ENCODE data around the gene PRDM12.

The PRDM12 gene

GRCh38 chr9:130631331-130632080 lies 32.9 kb upstream of the PRDM12 start:
- no peak overlapping the region for H3K27ac ChIP-seq (ENCODE audit: low read length)
- no peak overlapping the region for H3K4me3 ChIP-seq (ENCODE audit: low read length)
- no peaks in the 10 kb centered on the region for H3K27me3 ChIP-seq (ENCODE audit: insufficient read depth, low read length)
- H3K9me3 ChIP-seq (ENCODE audit: insufficient read depth, low read depth, low read length), result no peaks in the 10 kb centered on the region
- H3K9ac ChIP-seq (ENCODE audit: low read depth, low read length), result no peak overlapping the region
- peaks cover 16% of the 10 kb centered on the region for H3K4me1 ChIP-seq (ENCODE audit: insufficient read depth, low read length)
- peaks cover 82% of the 10 kb centered on the region for H3K36me3 ChIP-seq (ENCODE audit: insufficient read depth, low read depth, low read length)

GRCh38 chr9:130632081-130632710 lies 32.2 kb upstream of the PRDM12 start:
- H3K9me3 ChIP-seq (ENCODE audit: insufficient read depth, low read depth, low read length), result no peaks in the 10 kb centered on the region
- H3K9ac ChIP-seq (ENCODE audit: low read depth, low read length), result no peak overlapping the region
- no peaks in the 10 kb centered on the region for H3K27me3 ChIP-seq (ENCODE audit: insufficient read depth, low read length)
- no peak overlapping the region for H3K27ac ChIP-seq (ENCODE audit: low read length)
- H3K36me3 ChIP-seq (ENCODE audit: insufficient read depth, low read depth, low read length), result peaks cover 82% of the 10 kb centered on the region
- no peak overlapping the region for H3K4me3 ChIP-seq (ENCODE audit: low read length)
- peaks cover 16% of the 10 kb centered on the region for H3K4me1 ChIP-seq (ENCODE audit: insufficient read depth, low read length)

- peaks cover 79% of the 10 kb centered on the region for H3K36me3 ChIP-seq (ENCODE audit: insufficient read depth, low read depth, low read length)
- no peak overlapping the region for H3K4me3 ChIP-seq (ENCODE audit: low read length)
- no peaks in the 10 kb centered on the region for H3K9me3 ChIP-seq (ENCODE audit: insufficient read depth, low read depth, low read length)
- no peaks in the 10 kb centered on the region for H3K27me3 ChIP-seq (ENCODE audit: insufficient read depth, low read length)
- peaks cover 16% of the 10 kb centered on the region for H3K4me1 ChIP-seq (ENCODE audit: insufficient read depth, low read length)
- no peak overlapping the region for H3K27ac ChIP-seq (ENCODE audit: low read length)
- H3K9ac ChIP-seq (ENCODE audit: low read depth, low read length), result no peak overlapping the region
These were observed 31.6 kb upstream of the PRDM12 start for GRCh38 chr9:130632841-130633240.

- peaks cover 19% of the 10 kb centered on the region for H3K4me1 ChIP-seq (ENCODE audit: insufficient read depth, low read length)
- H3K9me3 ChIP-seq (ENCODE audit: insufficient read depth, low read depth, low read length), result no peaks in the 10 kb centered on the region
- H3K27ac ChIP-seq (ENCODE audit: low read length), result no peak overlapping the region
- H3K27me3 ChIP-seq (ENCODE audit: insufficient read depth, low read length), result no peaks in the 10 kb centered on the region
- H3K9ac ChIP-seq (ENCODE audit: low read depth, low read length), result no peak overlapping the region
- H3K4me3 ChIP-seq (ENCODE audit: low read length), result no peak overlapping the region
- peaks cover 82% of the 10 kb centered on the region for H3K36me3 ChIP-seq (ENCODE audit: insufficient read depth, low read depth, low read length)
These were observed 30.8 kb upstream of the PRDM12 start for GRCh38 chr9:130633336-130634190.

- peaks cover 85% of the 10 kb centered on the region for H3K36me3 ChIP-seq (ENCODE audit: insufficient read depth, low read depth, low read length)
- H3K4me3 ChIP-seq (ENCODE audit: low read length), result no peak overlapping the region
- H3K27ac ChIP-seq (ENCODE audit: low read length), result no peak overlapping the region
- no peaks in the 10 kb centered on the region for H3K9me3 ChIP-seq (ENCODE audit: insufficient read depth, low read depth, low read length)
- no peak overlapping the region for H3K9ac ChIP-seq (ENCODE audit: low read depth, low read length)
- H3K27me3 ChIP-seq (ENCODE audit: insufficient read depth, low read length), result no peaks in the 10 kb centered on the region
- peaks cover 21% of the 10 kb centered on the region for H3K4me1 ChIP-seq (ENCODE audit: insufficient read depth, low read length)
These were observed 30.1 kb upstream of the PRDM12 start for GRCh38 chr9:130634191-130634768.

GRCh38 chr9:130634801-130635200 lies 29.6 kb upstream of the PRDM12 start:
- Histone ChIP-seq H3K9ac (ENCODE audit: low read depth, low read length) (no peak overlapping the region), H3K27me3 (ENCODE audit: insufficient read depth, low read length) (no peaks in the 10 kb centered on the region), H3K4me1 (ENCODE audit: insufficient read depth, low read length) (peaks cover 18% of the 10 kb centered on the region; the same call in 1 of the 2 replicates), H3K36me3 (ENCODE audit: insufficient read depth, low read depth, low read length) (peaks cover 84% of the 10 kb centered on the region), H3K4me3 (ENCODE audit: low read length) (no peak overlapping the region), H3K9me3 (ENCODE audit: insufficient read depth, low read depth, low read length) (no peaks in the 10 kb centered on the region), H3K27ac (ENCODE audit: low read length) (no peak overlapping the region)

GRCh38 chr9:130635306-130635705 lies 29.1 kb upstream of the PRDM12 start:
- H3K27me3 ChIP-seq (ENCODE audit: insufficient read depth, low read length), result no peaks in the 10 kb centered on the region
- no peak overlapping the region for H3K9ac ChIP-seq (ENCODE audit: low read depth, low read length)
- H3K36me3 ChIP-seq (ENCODE audit: insufficient read depth, low read depth, low read length), result peaks cover 79% of the 10 kb centered on the region
- H3K9me3 ChIP-seq (ENCODE audit: insufficient read depth, low read depth, low read length), result no peaks in the 10 kb centered on the region
- peaks cover 14% of the 10 kb centered on the region; the same call in 1 of the 2 replicates for H3K4me1 ChIP-seq (ENCODE audit: insufficient read depth, low read length)
- no peak overlapping the region for H3K4me3 ChIP-seq (ENCODE audit: low read length)
- H3K27ac ChIP-seq (ENCODE audit: low read length), result no peak overlapping the region

GRCh38 chr9:130635721-130636647 lies 28.4 kb upstream of the PRDM12 start:
- Histone ChIP-seq H3K9me3 (ENCODE audit: insufficient read depth, low read depth, low read length) (no peaks in the 10 kb centered on the region), H3K27me3 (ENCODE audit: insufficient read depth, low read length) (no peaks in the 10 kb centered on the region), H3K4me3 (ENCODE audit: low read length) (no peak overlapping the region), H3K27ac (ENCODE audit: low read length) (no peak overlapping the region), H3K36me3 (ENCODE audit: insufficient read depth, low read depth, low read length) (peaks cover 72% of the 10 kb centered on the region), H3K4me1 (ENCODE audit: insufficient read depth, low read length) (peaks cover 11% of the 10 kb centered on the region; the same call in 1 of the 2 replicates), H3K9ac (ENCODE audit: low read depth, low read length) (no peak overlapping the region)

GRCh38 chr9:130636648-130637020 lies 27.8 kb upstream of the PRDM12 start:
- H3K4me3 ChIP-seq (ENCODE audit: low read length), result no peak overlapping the region
- no peak overlapping the region for H3K27ac ChIP-seq (ENCODE audit: low read length)
- H3K4me1 ChIP-seq (ENCODE audit: insufficient read depth, low read length), result peaks cover 11% of the 10 kb centered on the region; the same call in 1 of the 2 replicates
- no peaks in the 10 kb centered on the region for H3K9me3 ChIP-seq (ENCODE audit: insufficient read depth, low read depth, low read length)
- no peak overlapping the region for H3K9ac ChIP-seq (ENCODE audit: low read depth, low read length)
- H3K36me3 ChIP-seq (ENCODE audit: insufficient read depth, low read depth, low read length), result peaks cover 65% of the 10 kb centered on the region
- no peaks in the 10 kb centered on the region for H3K27me3 ChIP-seq (ENCODE audit: insufficient read depth, low read length)

GRCh38 chr9:130638284-130639123 lies 25.9 kb upstream of the PRDM12 start:
- no peak overlapping the region for H3K27ac ChIP-seq (ENCODE audit: low read length)
- no peaks in the 10 kb centered on the region for H3K27me3 ChIP-seq (ENCODE audit: insufficient read depth, low read length)
- no peak overlapping the region for H3K4me3 ChIP-seq (ENCODE audit: low read length)
- H3K4me1 ChIP-seq (ENCODE audit: insufficient read depth, low read length), result peaks cover 11% of the 10 kb centered on the region; the same call in 1 of the 2 replicates
- no peak overlapping the region for H3K9ac ChIP-seq (ENCODE audit: low read depth, low read length)
- H3K36me3 ChIP-seq (ENCODE audit: insufficient read depth, low read depth, low read length), result peaks cover 47% of the 10 kb centered on the region
- H3K9me3 ChIP-seq (ENCODE audit: insufficient read depth, low read depth, low read length), result no peaks in the 10 kb centered on the region

Data from iPS-20b (cell line).